Measurements from ENCODE around the gene C9orf72.

DNA sequence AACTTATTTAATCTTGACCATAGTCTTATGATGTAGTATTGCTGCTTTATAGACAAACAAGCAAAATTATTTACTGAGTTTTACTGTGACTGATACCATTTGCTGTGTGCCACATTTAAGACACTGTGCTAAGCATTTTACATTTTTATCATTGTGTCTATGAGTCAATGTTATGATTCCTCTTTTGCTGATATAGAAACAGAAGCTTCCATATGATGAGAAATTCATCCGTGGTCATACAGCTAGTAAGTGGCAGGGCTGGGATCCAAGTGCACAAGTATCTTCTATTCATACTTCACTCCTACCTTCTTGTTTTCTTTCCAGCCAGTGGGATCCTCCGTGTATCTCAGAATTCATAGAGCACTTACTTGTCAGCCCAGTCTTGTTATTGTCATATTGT lies 66.3 kb downstream of the C9orf72 start:
- no peak for TF ChIP-seq RAD21 (conservative IDR thresholded peaks at IDR 0.05 in 1 of 2, IDR thresholded peaks at IDR 0.05 in 1 of 2)
- TF ChIP-seq, protein P1, sequence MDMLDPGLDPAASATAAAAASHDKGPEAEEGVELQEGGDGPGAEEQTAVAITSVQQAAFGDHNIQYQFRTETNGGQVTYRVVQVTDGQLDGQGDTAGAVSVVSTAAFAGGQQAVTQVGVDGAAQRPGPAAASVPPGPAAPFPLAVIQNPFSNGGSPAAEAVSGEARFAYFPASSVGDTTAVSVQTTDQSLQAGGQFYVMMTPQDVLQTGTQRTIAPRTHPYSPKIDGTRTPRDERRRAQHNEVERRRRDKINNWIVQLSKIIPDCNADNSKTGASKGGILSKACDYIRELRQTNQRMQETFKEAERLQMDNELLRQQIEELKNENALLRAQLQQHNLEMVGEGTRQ (IDR thresholded peaks at IDR 0.05), result no peak
- TF ChIP-seq JUNB (IDR thresholded peaks at IDR 0.05), result no peak

Measured in A549 (cell line).